A673 (cell line): ENCODE measurements around the gene STIMATE. TPM values are rescaled to one million over a fixed set of nuclear protein-coding genes. Genes with fewer than 3 reads are reported as not detected.

Experiments used
- BruUV-seq: library from RNA; stranded (reverse); fragments of 400-500 nt; replicated peaks from 2 replicates; lab custom pipeline; 2021; lab: Mats Ljungman, UMichigan
- CTCF ChIA-PET: fragments of 300-600 bp; sonication (Branson Sonifier 250); formaldehyde crosslinking; loops from one replicate; lab custom pipeline; 2022; ENCODE audit warnings: antibody characterized with exemption; lab: Charles Lee
- POLR2A ChIA-PET: fragments of 300-600 bp; sonication (Branson Sonifier 250); formaldehyde crosslinking; loops from one replicate; lab custom pipeline; 2022; ENCODE audit warnings: antibody characterized with exemption; ENCODE audit not compliant: low non-redundant PET; lab: Charles Lee
- DNase-seq: peaks from one replicate; pipeline ENCODE4 v3.0.0-alpha.2; 2015; ENCODE audit warnings: low spot score
- H3K27ac ChIP-seq: fragments of 200-600 bp; sonication (generic); 2 replicates; pipeline ENCODE4 v1.5.1; 2016; ENCODE audit warnings: mixed run types, low read depth, mild to moderate bottlenecking, mixed read lengths, antibody characterized with exemption, low read length; ENCODE audit not compliant: poor library complexity, severe bottlenecking
- H3K27me3 ChIP-seq: fragments of 200-600 bp; sonication (generic); replicated peaks from 2 replicates; pipeline ENCODE4 v1.6.1; 2017; ENCODE audit warnings: mixed run types, low read depth, mild to moderate bottlenecking, mixed read lengths, antibody characterized with exemption, low read length; ENCODE audit not compliant: insufficient read depth, poor library complexity
- H3K36me3 ChIP-seq: fragments of 200-600 bp; sonication (generic); 2 replicates; pipeline ENCODE4 v1.6.1; 2016; ENCODE audit warnings: mixed run types, mild to moderate bottlenecking, mixed read lengths, antibody characterized with exemption, low read length; ENCODE audit not compliant: insufficient read depth, poor library complexity, severe bottlenecking
- H3K4me1 ChIP-seq: fragments of 200-600 bp; sonication (generic); 2 replicates; pipeline ENCODE4 v1.6.1; 2017; ENCODE audit warnings: mixed run types, mild to moderate bottlenecking, mixed read lengths, antibody characterized with exemption, low read length; ENCODE audit not compliant: insufficient read depth, poor library complexity, severe bottlenecking
- H3K4me3 ChIP-seq: fragments of 200-600 bp; sonication (generic); 2 replicates; pipeline ENCODE4 v1.5.1; 2016; ENCODE audit warnings: low read depth, mixed run types, mild to moderate bottlenecking, mixed read lengths, low read length; ENCODE audit not compliant: poor library complexity, severe bottlenecking
- H3K9me3 ChIP-seq: fragments of 200-600 bp; sonication (generic); 2 replicates; pipeline ENCODE4 v1.6.1; 2016; ENCODE audit warnings: mixed run types, low read depth, mild to moderate bottlenecking, mixed read lengths, antibody characterized with exemption, low read length; ENCODE audit not compliant: poor library complexity, severe bottlenecking
- CTCF ChIP-seq: fragments of 300-800, 200-600 bp; sonication (generic); conservative IDR thresholded peaks from 2 replicates; pipeline ENCODE4 v1.5.1; 2017; ENCODE audit warnings: low read depth, mild to moderate bottlenecking, antibody characterized with exemption, low read length, moderate library complexity, mixed read lengths
- EZH2 ChIP-seq: fragments of 200-600 bp; sonication (generic); IDR thresholded peaks from 2 replicates; pipeline ENCODE4 v1.6.1; 2017; ENCODE audit warnings: borderline replicate concordance, low read depth, mild to moderate bottlenecking, mixed read lengths, antibody characterized with exemption, low read length; ENCODE audit not compliant: poor library complexity, severe bottlenecking
- intact Hi-C: fragments of 100-400 bp; cut with micrococcal nuclease; formaldehyde crosslinking; loops from one replicate; pipeline ENCODE4 v1.10.0; 2022; ENCODE audit not compliant: unreplicated experiment
- total RNA-seq: library from RNA; stranded (reverse); gene quantifications from 2 replicates; pipeline ENCODE4 v1.2.3, GENCODE V29; 2021

Gene STIMATE
- total RNA-seq, 1 experiment from 2014 or later: 11.3 TPM

- no TSS peak for BruUV-seq
- no peaks in the 10 kb centered on the region for H3K9me3 ChIP-seq
- H3K27me3 ChIP-seq: no peaks in the 10 kb centered on the region
- H3K4me3 ChIP-seq: no peak overlapping the region
- intact Hi-C loops: no loop called here
- POLR2A ChIA-PET: no interaction called here
- H3K4me1 ChIP-seq: no peaks in the 10 kb centered on the region
- no peak for DNase-seq
- CTCF ChIA-PET: no interaction called here
- no peaks in the 10 kb centered on the region for H3K36me3 ChIP-seq
- no peak for TF ChIP-seq CTCF
- no peak for TF ChIP-seq EZH2
- no peak overlapping the region for H3K27ac ChIP-seq
Measured at GRCh38 chr3:52796411-52796810, 100.9 kb downstream of the STIMATE start.

GRCh38 chr3:52795298-52795900 lies 101.9 kb downstream of the STIMATE start:
- H3K4me3 ChIP-seq: no peak overlapping the region
- H3K27me3 ChIP-seq: no peaks in the 10 kb centered on the region
- no peak for TF ChIP-seq EZH2
- ChIA-PET CTCF (no interaction called here), POLR2A (no interaction called here)
- H3K9me3 ChIP-seq: no peaks in the 10 kb centered on the region
- no peak for DNase-seq
- H3K27ac ChIP-seq: no peak overlapping the region
- no peaks in the 10 kb centered on the region for H3K36me3 ChIP-seq
- BruUV-seq: no TSS peak
- no peaks in the 10 kb centered on the region for H3K4me1 ChIP-seq
- intact Hi-C loops: no loop called here

- H3K36me3 ChIP-seq: no peaks in the 10 kb centered on the region
- no peaks in the 10 kb centered on the region for H3K27me3 ChIP-seq
- H3K27ac ChIP-seq: no peak within 1 kb of the TSS
- intact Hi-C loops: no loop called here
- DNase-seq: no peak
- H3K9me3 ChIP-seq: no peaks in the 10 kb centered on the region
- no peak for TF ChIP-seq CTCF
- TF ChIP-seq EZH2: no peak
- no TSS peak for BruUV-seq
- CTCF ChIA-PET: no interaction called here
- H3K4me3 ChIP-seq: no peak within 1 kb of the TSS
- no peaks in the 10 kb centered on the region for H3K4me1 ChIP-seq
- POLR2A ChIA-PET: no interaction called here
Measured at GRCh38 chr3:52794612-52795099, 102.7 kb downstream of the STIMATE start, which contains the start of gene ITIH3. TSS of gene ITIH3 (plus strand) at chr3:52794796. CDS start at chr3:52794804, 8 bp downstream.
